Endothelial cell of hepatic sinusoid (primary cell): Measurements from ENCODE around the gene GPX7.

Source experiments
- in situ Hi-C: cut with HindIII; loops from 2 replicates; pipeline ENCODE4 v1.10.0; 2017; ENCODE audit warnings: low sequenced_read_pairs

GPX7 gene

GRCh38 chr1:52627028-52627427, 24.9 kb downstream of the GPX7 start:
- in situ Hi-C loops = no loop called here

GRCh38 chr1:52628614-52629324, 26.6 kb downstream of the GPX7 start:
- in situ Hi-C loops = no loop called here

GRCh38 chr1:52629325-52629643, 27.1 kb downstream of the GPX7 start:
- in situ Hi-C loops = no loop called here

- in situ Hi-C loops = no loop called here
Measured at GRCh38 chr1:52629667-52630066, 27.5 kb downstream of the GPX7 start.

GRCh38 chr1:52631759-52632331, 29.7 kb downstream of the GPX7 start:
- in situ Hi-C loops = no loop called here

GRCh38 chr1:52632732-52633290, 30.6 kb downstream of the GPX7 start, which contains the start of gene SHISAL2A:
TSS of gene SHISAL2A (plus strand) at chr1:52633168. CDS start at chr1:52633494, 326 bp downstream.
- in situ Hi-C loops = no loop called here

- in situ Hi-C loops = no loop called here
Measured at GRCh38 chr1:52633291-52633754, 31.2 kb downstream of the GPX7 start.

- in situ Hi-C loops = no loop called here
Measured at GRCh38 chr1:52634111-52634510, 31.9 kb downstream of the GPX7 start.

GRCh38 chr1:52635321-52636089, 33.3 kb downstream of the GPX7 start:
- in situ Hi-C loops = no loop called here

GRCh38 chr1:52636721-52637695, 34.8 kb downstream of the GPX7 start:
- in situ Hi-C loops = no loop called here

- in situ Hi-C loops = no loop called here
Measured at GRCh38 chr1:52637946-52638345, 35.8 kb downstream of the GPX7 start.

- in situ Hi-C loops = no loop called here
Measured at GRCh38 chr1:52640697-52641096, 38.5 kb downstream of the GPX7 start.

- in situ Hi-C loops = no loop called here
Measured at GRCh38 chr1:52641307-52641706, 39.1 kb downstream of the GPX7 start.

- in situ Hi-C loops = no loop called here
Measured at GRCh38 chr1:52645261-52645660, 43.1 kb downstream of the GPX7 start.

- in situ Hi-C loops = no loop called here
Measured at GRCh38 chr1:52651904-52652303, 49.7 kb downstream of the GPX7 start.

GRCh38 chr1:52653207-52653849, 51.2 kb downstream of the GPX7 start:
- in situ Hi-C loops = no loop called here

- in situ Hi-C loops = no loop called here
Measured at GRCh38 chr1:52654063-52654462, 51.9 kb downstream of the GPX7 start.

GRCh38 chr1:52657702-52658101, 55.5 kb downstream of the GPX7 start:
- in situ Hi-C loops = no loop called here
